ENCODE data around the gene UBE2G1.

UBE2G1 gene

GRCh38 chr17:4305224-4305623, 61.3 kb downstream of the UBE2G1 start:
- Histone ChIP-seq H3K27me3 (ENCODE audit: low read depth, low read length) (no peaks in the 10 kb centered on the region), H3K4me1 (ENCODE audit: low read length) (peaks cover 8% of the 10 kb centered on the region; the same call in 1 of the 2 replicates), H4K20me1 (ENCODE audit: insufficient read depth, low read length) (peaks cover 34% of the 10 kb centered on the region), H3K79me2 (ENCODE audit: low read length) (peaks cover 28% of the 10 kb centered on the region), H3K4me3 (ENCODE audit: low read length) (no peak overlapping the region), H3K4me2 (ENCODE audit: low read length) (no peak overlapping the region), H3K9me3 (ENCODE audit: insufficient read depth, low read length) (no peaks in the 10 kb centered on the region), H3K27ac (ENCODE audit: low read length) (no peak overlapping the region), H3K9ac (ENCODE audit: low read length) (no peak overlapping the region), H3K36me3 (replicated peaks; ENCODE audit: low read depth, low read length) (peaks cover 5% of the 10 kb centered on the region), H2AFZ (ENCODE audit: low read depth, low read length) (no peak overlapping the region)
- TF ChIP-seq EZH2phosphoT487 (IDR thresholded peaks at IDR 0.05; ENCODE audit: low read depth) (no peak), CTCF (IDR thresholded peaks at IDR 0.05; ENCODE audit: low read depth, low read length) (no peak)

GRCh38 chr17:4304417-4305027, 62.0 kb downstream of the UBE2G1 start:
- no peak overlapping the region for H3K9ac ChIP-seq (ENCODE audit: low read length)
- H3K4me1 ChIP-seq (ENCODE audit: low read length): peaks cover 8% of the 10 kb centered on the region; the same call in 1 of the 2 replicates
- peaks cover 27% of the 10 kb centered on the region for H4K20me1 ChIP-seq (ENCODE audit: insufficient read depth, low read length)
- H3K27me3 ChIP-seq (ENCODE audit: low read depth, low read length): no peaks in the 10 kb centered on the region
- H3K79me2 ChIP-seq (ENCODE audit: low read length): peaks cover 21% of the 10 kb centered on the region
- no peak overlapping the region for H3K4me3 ChIP-seq (ENCODE audit: low read length)
- no peaks in the 10 kb centered on the region for H3K9me3 ChIP-seq (ENCODE audit: insufficient read depth, low read length)
- TF ChIP-seq EZH2phosphoT487 (IDR thresholded peaks at IDR 0.05; ENCODE audit: low read depth) (no peak), CTCF (IDR thresholded peaks at IDR 0.05; ENCODE audit: low read depth, low read length) (peak; percentile 70)
- H3K36me3 ChIP-seq (replicated peaks; ENCODE audit: low read depth, low read length): peaks cover 5% of the 10 kb centered on the region
- H2AFZ ChIP-seq (ENCODE audit: low read depth, low read length): no peak overlapping the region
- H3K27ac ChIP-seq (ENCODE audit: low read length): no peak overlapping the region
- no peak overlapping the region for H3K4me2 ChIP-seq (ENCODE audit: low read length)

- no peak overlapping the region for H3K4me2 ChIP-seq (ENCODE audit: low read length)
- H3K4me3 ChIP-seq (ENCODE audit: low read length): no peak overlapping the region
- no peak overlapping the region for H2AFZ ChIP-seq (ENCODE audit: low read depth, low read length)
- H3K9ac ChIP-seq (ENCODE audit: low read length): no peak overlapping the region
- H3K27ac ChIP-seq (ENCODE audit: low read length): no peak overlapping the region
- H3K27me3 ChIP-seq (ENCODE audit: low read depth, low read length): no peaks in the 10 kb centered on the region
- TF ChIP-seq CTCF (IDR thresholded peaks at IDR 0.05; ENCODE audit: low read depth, low read length): no peak
- no peak for TF ChIP-seq EZH2phosphoT487 (IDR thresholded peaks at IDR 0.05; ENCODE audit: low read depth)
- peaks cover 8% of the 10 kb centered on the region for H3K36me3 ChIP-seq (replicated peaks; ENCODE audit: low read depth, low read length)
- H3K79me2 ChIP-seq (ENCODE audit: low read length): peaks cover 5% of the 10 kb centered on the region; the same call in 1 of the 2 replicates
- H3K9me3 ChIP-seq (ENCODE audit: insufficient read depth, low read length): no peaks in the 10 kb centered on the region
- H4K20me1 ChIP-seq (ENCODE audit: insufficient read depth, low read length): peaks cover 33% of the 10 kb centered on the region
- H3K4me1 ChIP-seq (ENCODE audit: low read length): peaks cover 31% of the 10 kb centered on the region
These were observed 65.4 kb downstream of the UBE2G1 start for GRCh38 chr17:4301066-4301465.

GRCh38 chr17:4297351-4297750, 69.1 kb downstream of the UBE2G1 start:
- Histone ChIP-seq H3K4me2 (ENCODE audit: low read length) (peak overlapping the region; percentile 21), H3K79me2 (ENCODE audit: low read length) (peaks cover 19% of the 10 kb centered on the region; the same call in 1 of the 2 replicates), H4K20me1 (ENCODE audit: insufficient read depth, low read length) (peaks cover 45% of the 10 kb centered on the region), H2AFZ (ENCODE audit: low read depth, low read length) (no peak overlapping the region), H3K27ac (ENCODE audit: low read length) (no peak overlapping the region), H3K4me1 (ENCODE audit: low read length) (peaks cover 61% of the 10 kb centered on the region), H3K36me3 (replicated peaks; ENCODE audit: low read depth, low read length) (peaks cover 19% of the 10 kb centered on the region), H3K27me3 (ENCODE audit: low read depth, low read length) (no peaks in the 10 kb centered on the region), H3K4me3 (ENCODE audit: low read length) (no peak overlapping the region), H3K9ac (ENCODE audit: low read length) (no peak overlapping the region), H3K9me3 (ENCODE audit: insufficient read depth, low read length) (no peaks in the 10 kb centered on the region)
- TF ChIP-seq CTCF (IDR thresholded peaks at IDR 0.05; ENCODE audit: low read depth, low read length) (no peak), EZH2phosphoT487 (IDR thresholded peaks at IDR 0.05; ENCODE audit: low read depth) (no peak)

Data from OCI-LY3 (cell line).